HCEC 1CT (cell line): ENCODE measurements around the gene SIM1.
"Not testable (repeated sequence)": the region's sequence is repeated elsewhere in the genome, so short reads cannot be mapped to it uniquely, and the experiment has no call there.

Experiments used
- DNase-seq: peaks from one replicate; pipeline ENCODE4 v3.0.0-alpha.2; 2017

Gene SIM1

DNA sequence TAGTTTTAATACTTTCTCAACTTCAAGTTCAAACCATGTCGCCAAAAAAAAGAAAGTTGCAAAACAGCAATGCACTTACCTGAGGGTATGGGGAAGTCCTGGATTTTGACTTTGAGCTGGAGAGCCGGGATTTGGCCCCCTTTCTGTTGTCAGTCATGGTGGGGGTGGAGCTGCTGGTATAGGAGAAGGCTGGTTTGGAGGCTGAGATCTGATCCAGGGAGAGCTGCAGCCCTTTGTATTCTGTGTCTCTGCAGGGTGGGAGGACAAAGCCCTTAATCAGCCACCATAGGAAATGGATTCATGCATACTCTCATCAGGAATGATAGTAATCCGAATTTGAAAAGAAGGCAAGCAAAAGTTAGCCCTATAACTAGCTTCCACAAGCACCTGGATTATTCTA is 44.0 kb downstream of the SIM1 start:
- DNase-seq = no peak

DNA sequence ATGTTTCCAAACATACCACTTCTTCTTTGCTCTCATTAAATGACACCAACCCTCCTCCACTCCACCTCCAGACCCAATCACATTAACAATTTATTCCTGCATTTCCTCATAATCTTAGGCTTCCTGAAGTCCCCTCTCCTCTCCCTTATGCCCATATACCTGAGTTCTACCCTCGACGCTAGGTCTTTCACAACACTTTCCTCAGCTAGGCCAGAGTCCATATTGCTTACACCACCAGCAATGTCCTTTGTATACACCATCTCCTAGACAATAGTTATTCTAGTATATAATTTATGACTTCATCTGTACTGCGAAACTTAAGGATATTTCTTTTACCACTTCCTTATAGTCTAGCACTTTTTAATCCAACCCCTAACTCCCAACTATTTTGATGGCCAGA is 47.7 kb downstream of the SIM1 start:
- no peak for DNase-seq

DNA sequence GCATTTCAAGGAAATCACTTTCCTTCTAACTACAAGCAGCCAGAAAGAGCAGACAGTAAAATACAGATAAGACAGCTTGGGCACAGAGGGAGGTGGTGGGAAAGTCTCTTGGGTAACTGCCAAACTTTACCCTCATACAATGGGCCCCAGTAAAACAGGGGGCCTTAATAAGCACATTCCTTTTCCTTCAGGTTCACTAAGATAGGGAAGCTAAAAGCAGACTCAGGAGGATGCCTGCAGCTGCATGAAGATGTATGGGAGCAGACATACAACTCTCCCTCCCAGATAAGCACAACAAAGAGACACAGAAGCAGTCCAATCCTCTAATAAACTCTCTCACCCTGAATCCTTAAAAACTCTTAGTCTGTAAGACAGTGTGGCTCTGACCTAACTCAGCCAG is 49.0 kb downstream of the SIM1 start:
- DNase-seq = no peak

DNA sequence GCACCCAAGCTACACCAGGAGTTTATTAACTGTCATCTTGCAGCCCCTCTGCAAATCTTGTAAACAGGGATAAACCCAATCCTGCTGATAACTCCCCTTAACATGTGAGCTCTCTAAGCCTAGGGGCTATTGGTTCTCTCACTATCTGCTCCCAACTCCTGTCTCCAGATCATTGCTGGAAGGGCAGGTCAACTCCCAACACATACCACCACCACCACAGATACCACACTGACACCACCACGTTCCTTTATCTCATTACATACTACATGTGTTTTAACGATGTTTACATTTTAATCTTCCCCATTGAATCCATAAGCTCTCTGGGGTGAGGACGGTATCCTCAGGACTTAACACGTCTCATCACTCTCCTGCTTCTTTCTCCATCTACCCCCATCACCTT is 51.8 kb downstream of the SIM1 start:
- no peak for DNase-seq

DNA sequence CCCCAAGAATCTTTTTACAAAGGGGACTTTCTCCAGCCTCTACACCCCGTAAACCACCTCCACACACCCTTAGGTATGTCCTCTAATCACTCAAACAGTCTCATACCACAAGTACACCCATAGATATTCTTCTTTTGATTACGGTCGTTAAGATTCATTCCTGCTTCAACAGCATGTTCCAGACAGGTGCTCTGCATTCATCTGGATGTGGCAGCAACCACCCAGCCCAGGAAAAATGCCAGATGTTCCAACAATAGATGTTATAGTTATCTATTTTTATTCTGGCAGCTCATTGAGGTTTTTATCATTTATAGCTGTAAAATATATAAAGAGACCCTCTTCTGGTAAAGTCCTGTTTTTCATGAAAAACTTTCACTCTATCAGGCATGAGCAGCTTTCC is 60.7 kb downstream of the SIM1 start:
- DNase-seq = no peak

DNA sequence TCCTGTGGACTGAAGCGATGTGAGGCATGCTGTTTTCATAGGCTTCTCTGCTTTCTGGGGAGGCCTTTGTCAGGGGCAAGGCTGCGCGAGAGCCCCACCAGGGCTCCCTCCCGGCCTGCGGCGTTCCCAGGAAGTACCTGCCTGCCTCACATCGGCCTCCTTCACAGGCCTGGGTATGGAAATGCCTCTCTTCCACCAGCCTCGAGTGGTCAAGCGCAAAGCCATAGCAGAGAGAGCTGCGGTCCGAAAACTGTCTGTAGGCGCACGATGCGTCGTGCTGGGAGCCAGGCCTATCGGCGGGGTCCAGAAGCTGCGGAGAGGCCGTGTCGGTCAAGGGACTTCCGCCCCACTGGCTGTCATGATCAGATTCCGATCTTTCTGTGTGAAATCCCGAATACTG is 71.2 kb downstream of the SIM1 start:
- DNase-seq = no peak

DNA sequence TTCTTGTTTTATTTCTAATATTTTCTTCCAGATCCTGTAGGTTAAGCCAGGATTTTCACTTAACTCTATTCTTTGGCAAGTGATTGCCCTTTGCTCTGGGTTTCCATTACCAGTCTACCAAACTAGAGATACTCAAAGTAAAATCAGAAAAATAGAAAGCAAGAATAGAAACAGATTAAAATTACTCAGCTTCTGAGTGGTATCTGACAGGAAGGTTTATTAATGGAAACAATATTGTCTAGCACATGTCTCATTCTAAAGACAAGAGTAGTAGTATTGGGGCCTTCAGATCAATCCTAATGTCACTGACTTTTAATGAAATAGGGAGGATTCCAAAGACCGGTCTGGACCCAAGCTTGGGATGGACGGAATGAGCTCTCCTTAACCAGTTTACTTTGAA is 72.3 kb downstream of the SIM1 start:
- DNase-seq = no peak

DNA sequence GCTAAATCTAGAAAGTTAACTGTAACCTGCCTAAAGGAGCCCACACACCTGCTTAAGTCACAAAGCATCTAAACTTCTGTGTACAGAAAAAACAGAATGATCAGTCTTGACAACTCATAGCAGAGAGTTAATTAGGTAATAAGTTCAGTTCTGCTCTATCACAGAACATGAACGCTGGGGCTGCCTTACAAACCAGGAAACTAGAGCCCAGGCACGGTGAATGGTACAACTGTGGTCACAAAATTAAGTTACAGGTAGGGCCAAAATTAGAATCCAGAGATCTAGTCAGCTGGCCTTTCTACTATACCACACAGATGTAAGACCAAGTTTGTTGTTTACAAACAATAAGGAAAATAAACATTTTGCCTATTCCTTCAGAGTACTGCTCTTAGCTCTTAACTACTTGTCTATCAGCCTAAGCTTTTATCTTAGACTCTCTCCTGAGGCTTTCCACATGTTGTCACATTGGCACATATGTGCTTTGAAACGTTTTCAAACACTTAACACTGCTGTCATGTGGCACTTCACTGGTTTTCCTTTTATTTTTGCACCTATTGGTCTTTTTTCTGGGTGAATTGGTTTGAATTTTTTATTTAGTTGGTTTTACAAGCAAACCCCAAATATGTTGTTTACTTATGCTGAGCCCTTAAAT is 75.7 kb downstream of the SIM1 start:
- no peak for DNase-seq

DNA sequence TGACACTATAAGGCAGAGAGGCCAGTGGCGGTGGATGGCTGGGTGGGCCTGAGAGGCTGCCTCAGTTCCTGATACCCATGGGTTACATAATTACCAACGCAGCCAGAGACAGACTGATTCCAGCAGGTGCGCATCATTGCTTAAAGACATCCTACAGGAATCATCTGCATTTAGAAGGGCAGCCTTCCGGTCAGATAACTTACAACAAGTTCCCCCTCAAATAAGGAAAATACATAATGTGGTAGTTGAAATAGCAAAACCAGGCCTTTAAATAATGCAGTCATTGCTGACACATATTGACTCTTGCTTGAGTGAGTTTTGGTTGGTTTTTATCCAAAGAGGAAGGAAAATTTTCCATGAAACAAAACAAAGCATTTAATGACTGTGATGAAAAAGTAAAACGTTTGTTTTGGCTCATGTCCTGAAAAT is 81.9 kb downstream of the SIM1 start:
- DNase-seq = no peak

DNA sequence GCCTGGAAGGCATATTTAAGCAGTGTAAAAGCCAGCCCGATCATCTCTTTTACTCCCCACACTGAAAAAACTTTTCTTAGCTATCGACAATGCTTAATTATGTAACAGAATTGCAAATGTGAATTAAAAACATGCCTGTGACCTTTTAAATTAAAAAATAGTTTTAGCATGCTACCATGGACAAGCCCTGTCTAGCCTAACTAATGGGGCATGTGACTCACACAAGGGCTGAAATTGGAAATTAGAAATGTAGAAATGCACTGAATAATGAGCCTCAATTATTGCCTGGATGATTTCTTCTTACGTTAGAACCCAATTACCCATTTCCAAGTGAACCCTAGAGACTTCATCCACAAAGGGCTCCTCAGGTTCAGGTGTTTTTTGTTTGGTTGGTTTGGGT is 82.7 kb downstream of the SIM1 start:
- DNase-seq = no peak

DNA sequence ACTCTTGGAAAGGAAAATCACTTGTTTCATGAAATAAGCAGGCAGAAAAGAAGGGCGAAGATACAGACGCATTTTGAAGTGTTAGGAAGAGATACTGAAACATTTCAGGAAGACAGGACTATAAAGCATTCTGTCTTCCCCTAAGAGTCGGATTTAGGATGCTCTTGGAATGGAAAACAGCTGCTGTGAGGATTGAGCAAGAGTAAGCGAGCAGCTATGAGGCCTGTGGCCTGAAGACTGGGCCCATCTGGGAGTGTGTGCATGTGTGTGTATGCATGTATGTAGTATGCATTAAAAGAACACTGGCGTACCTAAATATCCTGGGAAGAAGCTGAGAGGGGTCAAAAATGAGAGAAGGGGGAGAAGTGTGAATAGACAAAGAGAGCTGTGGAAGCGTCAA is 83.6 kb downstream of the SIM1 start:
- no peak for DNase-seq

DNA sequence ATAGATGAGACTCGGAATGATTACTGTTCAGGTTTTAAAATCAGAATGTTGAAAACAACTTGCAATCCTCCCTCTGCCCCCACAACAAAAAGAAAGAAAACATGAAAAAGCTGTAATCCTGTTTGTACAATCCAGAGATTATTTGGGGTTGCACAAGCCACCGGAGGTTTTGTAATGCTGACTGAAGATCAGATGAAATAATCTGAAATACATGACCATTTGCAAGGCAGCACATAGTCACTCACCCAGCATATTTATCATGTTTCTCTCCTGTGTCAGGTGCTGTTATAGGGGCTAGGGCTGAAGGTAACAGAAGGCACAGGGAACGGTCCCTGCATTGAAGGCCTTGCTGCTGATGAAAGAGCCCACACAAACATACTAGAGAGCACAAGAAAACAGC is 85.3 kb downstream of the SIM1 start:
- DNase-seq = no peak

DNA sequence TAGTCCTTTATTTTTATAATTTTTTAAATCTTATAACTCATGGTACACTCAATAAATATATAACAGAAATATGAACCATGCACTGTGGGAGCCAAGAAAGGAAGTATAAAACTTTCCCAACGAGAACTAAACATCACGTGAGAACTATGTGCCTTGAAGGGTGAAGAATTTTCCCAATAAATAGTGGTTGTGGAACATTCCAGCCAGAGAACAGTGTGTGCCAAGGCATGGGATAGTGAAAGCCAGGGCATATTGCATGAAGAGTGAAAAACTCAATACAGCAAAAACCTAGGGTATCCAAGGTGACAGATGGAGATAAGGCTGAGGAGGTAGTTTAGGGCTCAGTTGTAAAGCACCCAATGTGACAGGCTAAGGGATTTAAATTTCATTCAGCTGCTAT is 86.1 kb downstream of the SIM1 start:
- DNase-seq = no peak

DNA sequence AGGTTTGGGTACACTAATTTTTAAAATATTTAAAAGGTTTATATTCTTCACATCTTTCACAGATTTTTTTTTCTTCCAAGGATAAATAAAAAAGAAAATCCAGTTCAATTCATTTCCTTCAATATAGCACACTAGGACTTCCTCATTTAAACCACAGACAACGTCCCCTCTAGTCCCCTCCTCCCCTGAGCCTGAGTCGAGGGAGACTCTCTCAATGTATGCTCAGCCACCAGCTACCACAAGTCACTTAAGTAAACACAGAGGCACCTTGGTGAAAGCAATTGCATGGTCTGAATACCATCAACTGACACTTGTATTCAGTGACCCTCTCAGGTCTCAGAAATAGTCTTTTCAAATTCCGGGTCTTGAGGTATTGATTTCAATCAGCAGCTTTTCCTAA is 88.6 kb downstream of the SIM1 start:
- no peak for DNase-seq

DNA sequence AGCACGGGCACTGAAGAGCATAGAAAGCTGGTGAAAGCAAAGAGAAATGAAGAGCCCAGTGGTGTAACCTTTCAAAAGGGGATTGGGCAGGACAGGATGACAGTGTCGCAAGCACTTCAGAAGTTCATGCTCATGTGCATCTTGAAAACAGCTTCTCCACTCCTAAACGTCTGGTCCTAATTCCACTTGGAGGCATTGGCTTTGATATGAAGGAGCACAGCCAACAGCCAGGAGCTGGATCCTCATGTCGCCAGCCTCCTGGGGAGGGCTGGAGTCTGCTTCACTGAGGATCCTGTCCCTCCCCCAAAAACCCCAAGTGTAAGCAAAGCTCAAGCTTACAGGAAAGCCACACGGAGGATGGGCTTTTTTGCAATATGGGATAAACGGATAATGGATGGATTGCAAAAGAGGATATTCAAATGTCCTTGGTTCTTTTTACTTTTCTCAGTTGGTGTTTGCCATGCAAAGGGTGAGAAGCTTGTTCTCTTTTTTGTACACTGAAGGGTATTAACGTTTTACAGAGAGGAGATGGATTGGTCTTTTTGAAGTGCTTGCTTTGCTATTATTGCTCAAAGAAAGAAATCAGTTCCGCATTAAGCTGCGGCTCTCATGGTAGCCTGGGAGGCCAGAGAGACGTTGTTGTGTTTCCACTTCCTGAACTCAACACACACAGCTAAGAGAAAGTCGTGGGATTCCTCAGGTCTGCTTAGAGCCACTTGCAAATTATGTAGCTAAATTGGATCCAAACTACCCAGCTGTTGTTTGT is 92.2 kb downstream of the SIM1 start:
- DNase-seq = no peak

DNA sequence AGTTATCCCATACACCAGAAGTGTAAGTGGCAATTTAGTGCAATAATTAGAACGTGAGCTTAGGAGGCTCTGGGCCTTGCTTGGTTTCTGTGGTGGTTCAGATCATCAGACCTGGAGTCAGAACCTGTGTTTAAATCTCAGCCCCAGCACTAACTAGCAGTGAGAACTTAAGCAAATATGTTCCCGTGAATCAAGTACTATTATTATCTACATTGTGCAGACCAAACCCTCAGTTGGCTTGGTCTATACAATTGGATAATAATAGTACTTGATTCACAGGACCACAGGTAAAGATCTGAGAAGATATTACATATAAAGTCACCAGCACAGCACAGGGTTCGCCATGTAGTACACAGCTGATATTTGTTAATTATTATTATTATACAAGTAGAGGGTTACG is 93.1 kb downstream of the SIM1 start:
- no peak for DNase-seq

DNA sequence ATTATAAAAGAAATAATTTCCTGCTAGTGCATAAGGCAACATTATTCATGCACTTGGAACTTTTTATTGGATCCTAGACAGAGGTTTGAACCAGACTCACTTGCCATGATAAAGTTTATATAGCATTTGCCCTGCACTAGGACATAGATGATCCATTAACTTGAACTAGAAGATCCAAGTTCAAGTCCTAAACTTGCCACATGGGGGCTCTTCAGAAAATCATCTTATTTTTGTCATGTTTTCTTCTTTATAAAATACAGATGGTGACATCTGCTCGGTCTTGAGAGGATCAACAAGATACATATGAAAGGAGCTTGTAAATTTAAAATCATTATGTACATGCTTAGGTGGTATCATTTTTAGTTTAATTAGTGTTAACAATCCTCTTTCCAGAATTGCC is 94.5 kb downstream of the SIM1 start:
- peak; percentile 44 for DNase-seq

DNA sequence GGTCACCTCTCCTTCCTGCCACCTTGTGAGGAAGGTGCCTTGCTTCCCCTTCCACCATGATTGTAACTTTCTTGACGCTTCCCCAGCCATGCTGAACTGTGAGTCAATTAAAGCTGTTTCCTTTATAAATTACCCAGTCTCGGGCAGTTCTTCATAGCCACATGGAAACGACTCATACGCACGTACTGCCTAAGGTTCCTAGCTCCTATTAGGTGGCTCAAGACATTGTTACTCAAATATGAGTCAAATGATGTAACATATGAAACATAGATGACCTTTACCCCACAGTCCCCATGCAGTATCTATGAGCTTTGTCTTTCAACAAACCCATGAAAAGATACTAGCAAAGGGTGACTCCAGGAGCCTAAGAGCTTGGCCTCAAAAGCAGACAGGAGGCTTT is 98.3 kb downstream of the SIM1 start:
- DNase-seq = peak; percentile 93

DNA sequence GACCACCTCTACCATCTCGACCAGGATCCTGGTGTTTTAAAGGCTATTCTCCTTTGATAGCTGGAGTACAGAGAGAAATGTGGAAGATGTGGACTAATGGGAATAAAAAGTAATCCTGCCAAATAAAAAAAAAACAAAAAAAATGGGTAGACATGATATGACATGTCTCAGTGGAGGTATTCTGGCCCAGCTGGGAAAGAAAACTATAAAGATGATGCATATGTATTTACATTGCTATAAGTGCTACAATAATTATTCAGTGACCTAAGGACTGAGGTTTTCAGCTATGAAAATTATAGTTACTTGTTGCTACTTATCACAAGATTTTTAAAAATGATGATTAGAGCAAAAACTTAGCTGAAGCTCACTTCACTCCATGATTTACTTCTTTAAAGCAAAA is 101.1 kb downstream of the SIM1 start:
- DNase-seq = no peak

DNA sequence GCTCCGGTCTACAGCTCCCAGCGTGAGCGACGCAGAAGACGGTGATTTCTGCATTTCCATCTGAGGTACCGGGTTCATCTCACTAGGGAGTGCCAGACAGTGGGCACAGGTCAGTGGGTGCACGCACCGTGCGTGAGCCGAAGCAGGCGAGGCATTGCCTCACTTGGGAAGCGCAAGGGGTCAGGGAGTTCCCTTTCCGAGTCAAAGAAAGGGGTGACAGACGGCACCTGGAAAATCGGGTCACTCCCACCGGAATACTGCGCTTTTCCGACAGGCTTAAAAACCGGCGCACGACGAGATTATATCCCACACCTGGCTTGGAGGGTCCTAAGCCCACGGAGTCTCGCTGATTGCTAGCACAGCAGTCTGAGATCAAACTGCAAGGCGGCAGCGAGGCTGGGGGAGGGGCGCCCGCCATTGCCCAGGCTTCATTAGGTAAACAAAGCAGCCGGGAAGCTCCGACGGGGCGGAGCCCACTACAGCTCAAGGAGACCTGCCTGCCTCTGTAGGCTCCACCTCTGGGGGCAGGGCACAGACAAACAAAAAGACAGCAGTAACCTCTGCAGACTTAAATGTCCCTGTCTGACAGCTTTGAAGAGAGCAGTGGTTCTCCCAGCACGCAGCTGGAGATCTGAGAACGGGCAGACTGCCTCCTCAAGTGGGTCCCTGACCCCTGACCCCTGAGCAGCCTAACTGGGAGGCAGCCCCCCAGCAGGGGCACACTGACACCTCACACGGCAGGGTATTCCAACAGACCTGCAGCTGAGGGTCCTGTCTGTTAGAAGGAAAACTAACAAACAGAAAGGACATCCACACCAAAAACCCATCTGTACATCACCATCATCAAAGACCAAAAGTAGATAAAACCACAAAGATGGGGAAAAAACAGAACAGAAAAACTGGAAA is 109.7 kb downstream of the SIM1 start:
- not testable (repeated sequence) for DNase-seq

DNA sequence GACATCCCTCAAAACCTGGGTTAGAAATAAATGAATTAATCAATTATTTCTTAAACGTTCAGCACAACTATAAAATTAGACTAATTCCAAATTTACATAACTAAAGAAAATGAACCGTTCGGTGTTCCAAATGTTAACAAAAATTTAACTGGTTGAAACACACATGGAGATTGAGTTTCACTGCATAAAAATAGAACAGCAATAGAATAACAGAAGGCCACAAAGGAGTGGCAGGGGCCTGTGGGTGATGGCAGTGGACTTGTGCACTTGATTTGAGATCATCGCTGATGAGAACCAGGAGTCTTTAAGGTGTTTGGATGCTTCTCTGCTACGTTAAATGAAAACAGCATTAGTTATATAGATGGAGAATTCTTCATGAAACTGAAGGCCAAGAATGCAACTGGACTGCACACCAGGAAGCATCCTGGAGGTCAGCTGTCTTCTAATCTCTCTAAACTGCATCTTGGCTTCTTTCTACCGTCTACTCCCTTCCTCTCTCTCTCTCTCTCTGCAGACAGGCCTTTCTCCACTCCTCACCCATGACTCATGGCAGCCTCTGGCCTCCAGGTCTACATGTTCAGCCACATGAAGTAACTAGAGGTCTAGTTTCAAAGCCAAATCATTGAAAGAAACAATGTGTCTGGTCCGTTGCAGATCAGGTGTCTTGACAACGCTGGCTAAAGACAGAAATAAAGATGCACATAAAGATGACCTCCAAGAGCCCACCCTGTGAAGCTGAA is 111.3 kb downstream of the SIM1 start:
- peak; percentile 39 for DNase-seq

DNA sequence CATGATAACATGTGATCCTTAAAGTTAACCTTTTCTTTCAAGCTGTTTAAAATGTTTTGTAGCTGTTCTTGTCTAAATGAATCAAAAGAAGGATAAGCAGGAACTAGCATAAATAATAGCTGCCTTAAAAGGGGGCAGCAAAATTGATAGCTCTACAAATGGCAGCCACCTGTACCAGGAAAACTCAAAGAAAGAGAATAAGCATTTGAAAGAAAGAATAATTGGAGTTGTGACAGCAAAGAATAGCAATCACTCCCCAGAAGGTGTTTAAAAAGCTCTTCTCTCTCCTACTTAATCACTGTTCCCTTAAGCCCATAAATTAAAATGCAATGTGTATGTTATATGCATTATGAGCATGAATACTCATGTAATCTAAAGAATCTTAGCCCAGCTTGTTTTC is 114.6 kb downstream of the SIM1 start:
- no peak for DNase-seq

DNA sequence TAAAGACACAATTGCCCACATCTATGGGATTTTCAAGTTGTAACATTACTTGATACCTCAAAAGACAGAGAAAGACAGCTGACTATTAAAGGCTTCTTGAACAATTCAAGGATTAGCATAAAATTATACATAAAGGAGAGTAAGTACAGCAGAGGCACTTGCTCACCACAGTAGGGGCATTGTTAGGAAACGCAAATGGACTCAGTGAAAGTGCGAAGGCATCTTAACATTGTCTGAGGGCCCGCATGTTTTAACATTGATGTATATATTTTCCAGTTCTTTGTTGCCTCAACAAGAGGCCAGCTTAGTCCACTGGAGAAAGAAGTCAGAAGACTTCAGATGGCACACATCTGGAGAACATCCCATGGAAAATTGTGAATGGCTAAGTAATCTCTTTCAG is 115.4 kb downstream of the SIM1 start:
- DNase-seq = no peak
